Measurements from ENCODE around the gene CCDC154.

The CCDC154 gene

GRCh38 chr16:1451702-1452392 is 7.5 kb upstream of the CCDC154 start:
- TF ChIP-seq CTCF (IDR thresholded peaks at IDR 0.05; ENCODE audit: low read depth, low read length) = no peak
- H3K4me3 ChIP-seq (ENCODE audit: low read depth, low read length) = no peak overlapping the region
- no peak for DNase-seq
- H3K27me3 ChIP-seq = no peaks in the 10 kb centered on the region
- peaks cover 29% of the 10 kb centered on the region for H3K36me3 ChIP-seq
- H3K9me3 ChIP-seq = no peaks in the 10 kb centered on the region
- no peaks in the 10 kb centered on the region for H3K4me1 ChIP-seq

DNA sequence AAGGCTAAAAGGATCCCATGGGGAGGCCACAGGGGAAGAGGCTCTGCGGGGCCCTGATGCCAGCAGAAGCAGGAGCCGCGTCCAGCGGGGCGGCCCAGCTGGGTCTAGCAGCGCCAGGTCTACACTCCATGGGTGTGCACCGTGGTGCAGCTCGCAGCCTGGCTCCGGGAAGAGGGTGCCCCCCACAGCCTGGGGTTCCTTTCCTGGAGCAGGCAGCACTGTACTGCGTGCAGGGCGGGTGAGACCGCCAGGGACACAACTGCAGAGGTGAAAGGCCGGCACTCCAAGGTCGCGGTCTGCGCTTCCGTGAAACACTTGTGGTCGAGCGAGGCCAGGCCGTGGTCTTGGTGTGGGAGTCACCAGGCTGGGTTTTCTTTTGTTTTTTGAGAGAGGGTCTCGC is 6.5 kb upstream of the CCDC154 start:
- H3K27me3 ChIP-seq = no peaks in the 10 kb centered on the region
- no peak for DNase-seq
- no peak overlapping the region for H3K4me3 ChIP-seq (ENCODE audit: low read depth, low read length)
- H3K4me1 ChIP-seq = no peaks in the 10 kb centered on the region
- no peak for TF ChIP-seq CTCF (IDR thresholded peaks at IDR 0.05; ENCODE audit: low read depth, low read length)
- H3K9me3 ChIP-seq = no peaks in the 10 kb centered on the region
- peaks cover 37% of the 10 kb centered on the region for H3K36me3 ChIP-seq

GRCh38 chr16:1450218-1450617 is 5.9 kb upstream of the CCDC154 start:
- H3K4me1 ChIP-seq = no peaks in the 10 kb centered on the region
- DNase-seq = no peak
- peaks cover 37% of the 10 kb centered on the region for H3K36me3 ChIP-seq
- H3K9me3 ChIP-seq = no peaks in the 10 kb centered on the region
- TF ChIP-seq CTCF (IDR thresholded peaks at IDR 0.05; ENCODE audit: low read depth, low read length) = peak; percentile 22
- no peaks in the 10 kb centered on the region for H3K27me3 ChIP-seq
- no peak overlapping the region for H3K4me3 ChIP-seq (ENCODE audit: low read depth, low read length)

- Histone ChIP-seq H3K4me3 (ENCODE audit: low read depth, low read length) (no peak overlapping the region), H3K9me3 (no peaks in the 10 kb centered on the region), H3K27me3 (no peaks in the 10 kb centered on the region), H3K36me3 (peaks cover 37% of the 10 kb centered on the region), H3K4me1 (no peaks in the 10 kb centered on the region)
- no peak for DNase-seq
- no peak for TF ChIP-seq CTCF (IDR thresholded peaks at IDR 0.05; ENCODE audit: low read depth, low read length)
Observed at GRCh38 chr16:1449201-1449788, 4.9 kb upstream of the CCDC154 start.

- Histone ChIP-seq H3K9me3 (no peaks in the 10 kb centered on the region), H3K4me3 (ENCODE audit: low read depth, low read length) (no peak overlapping the region), H3K27me3 (no peaks in the 10 kb centered on the region), H3K4me1 (no peaks in the 10 kb centered on the region), H3K36me3 (peaks cover 36% of the 10 kb centered on the region)
- TF ChIP-seq CTCF (IDR thresholded peaks at IDR 0.05; ENCODE audit: low read depth, low read length) = no peak
- DNase-seq = no peak
Observed at GRCh38 chr16:1448536-1449116, 4.3 kb upstream of the CCDC154 start.

GRCh38 chr16:1447965-1448364 is 3.6 kb upstream of the CCDC154 start:
- H3K4me1 ChIP-seq = no peaks in the 10 kb centered on the region
- no peak overlapping the region for H3K4me3 ChIP-seq (ENCODE audit: low read depth, low read length)
- no peak for DNase-seq
- H3K36me3 ChIP-seq = peaks cover 31% of the 10 kb centered on the region
- no peak for TF ChIP-seq CTCF (IDR thresholded peaks at IDR 0.05; ENCODE audit: low read depth, low read length)
- H3K9me3 ChIP-seq = no peaks in the 10 kb centered on the region
- no peaks in the 10 kb centered on the region for H3K27me3 ChIP-seq

Measured in BE2C (cell line).